Right forelimb (tissue), 1 donor: ENCODE measurements around the gene PTAFR.

Experiments
- DNase-seq: peaks from one replicate; pipeline ENCODE4 v3.0.0-alpha.2; 2018

Gene PTAFR

DNA sequence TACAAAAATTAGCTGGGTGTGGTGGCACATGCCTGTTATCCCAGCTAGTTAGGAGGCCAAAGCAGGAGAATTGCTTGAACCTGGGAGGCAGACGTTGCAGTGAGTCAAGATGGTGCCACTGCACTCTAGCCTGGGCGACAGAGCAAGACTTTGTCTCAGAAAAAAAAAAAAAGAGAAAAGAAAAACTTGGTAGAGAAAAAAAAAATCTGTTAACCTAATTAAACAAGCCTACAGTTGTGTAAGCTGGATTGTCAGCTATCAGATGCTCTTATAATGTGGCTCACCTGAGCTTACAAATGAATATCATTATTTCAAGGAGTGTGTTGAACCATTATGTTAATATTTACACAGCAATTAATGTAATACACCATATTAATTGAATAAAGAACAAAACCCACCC is 61.6 kb downstream of the PTAFR start:
- DNase-seq, result no peak

DNA sequence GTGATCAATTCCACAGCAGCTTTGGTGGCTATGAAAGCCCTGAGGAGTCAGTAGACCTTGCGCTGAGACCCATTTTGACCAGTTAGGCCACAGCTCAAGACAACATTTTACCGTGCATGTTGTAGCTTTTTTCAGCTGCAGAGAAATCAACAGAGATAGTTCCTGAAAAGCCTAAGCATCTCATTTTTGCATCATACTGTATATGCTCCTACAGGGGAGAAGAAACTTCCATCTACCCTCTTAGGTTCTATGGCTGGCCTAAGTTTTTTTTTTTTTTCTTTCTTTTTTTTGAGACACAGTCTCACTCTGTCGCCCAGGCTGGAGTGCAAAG is 63.3 kb downstream of the PTAFR start:
- no peak for DNase-seq

- DNase-seq, result no peak
Observed at GRCh38 chr1:28112388-28113241, 63.9 kb downstream of the PTAFR start.

GRCh38 chr1:28111157-28111556 is 65.3 kb downstream of the PTAFR start:
- DNase-seq, result no peak

GRCh38 chr1:28110555-28110954 is 65.9 kb downstream of the PTAFR start:
- no peak for DNase-seq

- DNase-seq, result no peak
Observed at GRCh38 chr1:28109639-28110038, 66.9 kb downstream of the PTAFR start.

- DNase-seq, result no peak
Observed at GRCh38 chr1:28108001-28108400, 68.5 kb downstream of the PTAFR start.

DNA sequence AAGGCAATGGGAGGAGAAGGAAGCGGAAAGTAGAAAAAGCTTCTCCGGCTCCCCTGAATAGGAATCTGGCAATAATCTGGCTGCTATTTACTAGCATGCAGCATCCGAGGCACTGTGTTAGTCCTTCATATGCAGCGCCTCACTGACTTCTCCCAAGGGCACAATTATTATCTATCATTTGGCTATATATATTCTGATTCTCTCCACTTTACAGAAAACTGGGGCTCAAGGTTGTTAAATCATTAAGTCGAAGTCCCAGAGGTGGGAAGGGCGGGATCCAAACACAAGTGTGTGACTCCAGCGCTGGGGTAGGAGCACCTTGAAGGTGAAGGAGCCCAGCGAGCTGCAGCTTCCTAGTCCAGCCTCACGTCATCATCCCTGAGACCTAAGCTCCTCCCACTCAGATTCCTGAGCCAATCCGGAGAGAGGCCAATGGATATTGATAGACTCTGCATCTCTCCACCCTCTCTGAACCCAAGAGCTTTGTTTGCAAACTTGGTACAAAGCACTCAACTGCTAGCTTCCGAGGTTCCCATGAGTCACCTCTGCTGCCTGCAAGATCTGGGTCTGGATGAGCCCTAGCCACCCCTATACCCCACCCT is 71.5 kb downstream of the PTAFR start:
- no peak for DNase-seq

GRCh38 chr1:28102189-28102588 is 74.3 kb downstream of the PTAFR start:
- DNase-seq, result no peak

DNA sequence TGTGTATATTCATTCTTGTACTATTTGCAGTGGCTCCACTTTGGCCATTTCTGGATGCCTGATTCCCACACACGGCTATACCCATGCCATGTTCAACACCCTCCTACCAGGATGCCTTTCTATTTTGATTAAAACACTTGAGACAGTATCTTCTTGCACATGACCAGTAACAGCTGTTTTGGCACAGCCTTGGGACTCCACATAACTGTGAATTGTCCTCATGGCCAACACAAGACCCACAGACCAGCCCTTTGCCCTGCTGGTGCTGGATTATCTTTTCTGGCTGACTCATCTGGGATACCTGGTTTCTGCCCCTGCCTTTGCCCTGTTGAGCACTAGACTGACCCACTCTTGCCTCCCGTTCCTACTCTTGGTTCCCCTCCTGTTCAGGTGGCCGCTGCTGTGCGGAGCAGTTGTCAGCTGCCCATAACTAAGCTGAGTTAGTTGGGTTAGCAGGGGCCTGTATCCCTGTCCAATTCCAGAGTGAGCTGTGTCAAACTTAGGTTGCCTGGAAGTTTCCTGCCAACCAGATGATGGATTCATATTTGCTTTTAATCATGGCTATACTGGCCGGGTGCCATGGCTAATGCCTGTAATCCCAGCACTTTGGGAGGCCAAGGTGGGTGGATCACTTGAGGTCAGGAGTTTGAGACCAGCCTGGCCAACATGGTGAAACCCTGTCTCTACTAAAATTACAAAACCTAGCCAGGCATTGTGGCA is 77.3 kb downstream of the PTAFR start:
- no peak for DNase-seq
